Spinal cord (tissue), 10 donors: ENCODE data around the gene HTR6. TPM values are rescaled to one million over a fixed set of nuclear protein-coding genes. Genes with fewer than 3 reads are reported as not detected.

Experiments used
- DNase-seq, 6 donors: peaks; one replicate each; pipeline versions ENCODE4 v3.0.0 to v3.0.0-alpha.2; 2013 to 2015; ENCODE audit warnings: low spot score in 6 of 6, low read depth in 4 of 6
- H3K27ac ChIP-seq: one replicate; pipeline ENCODE4 v1.5.1; 2013; ENCODE audit warnings: low read depth, low read length, control low read depth
- H3K27me3 ChIP-seq: one replicate; pipeline ENCODE4 v1.6.1; 2013; ENCODE audit warnings: low read length; ENCODE audit not compliant: control insufficient read depth, insufficient read depth
- H3K36me3 ChIP-seq: one replicate; pipeline ENCODE4 v1.6.1; 2013; ENCODE audit warnings: low read length; ENCODE audit not compliant: control insufficient read depth, insufficient read depth
- H3K4me1 ChIP-seq: one replicate; pipeline ENCODE4 v1.6.1; 2013; ENCODE audit warnings: low read length; ENCODE audit not compliant: control insufficient read depth, insufficient read depth
- H3K4me3 ChIP-seq: one replicate; pipeline ENCODE4 v1.5.1; 2013; ENCODE audit warnings: low read depth, low read length, control low read depth
- H3K9me3 ChIP-seq: one replicate; pipeline ENCODE4 v1.6.1; 2013; ENCODE audit warnings: low read length; ENCODE audit not compliant: control insufficient read depth, insufficient read depth
- WGBS: methylation state at CpG from one replicate; pipeline ENCODE4 v1.1.5; 2013; ENCODE audit warnings: missing lambda C conversion rate; ENCODE audit not compliant: insufficient coverage; 5-methylcytosine and 5-hydroxymethylcytosine counted together
- polyA plus RNA-seq, 2 donors: library from polyadenylated mRNA; unstranded; fragments of 120-200 nt; gene quantifications; one replicate each; pipeline ENCODE4 v1.2.1, GENCODE V29; 2013; ENCODE audit not compliant: insufficient read length in 2 of 2
- total RNA-seq, 2 donors: library from RNA; depleted of rRNA in 1 of 2; stranded (reverse); fragments of 120-200 nt in 1 of 2; fragments of >200 nt in 1 of 2; gene quantifications; one replicate each; pipeline versions ENCODE4 v1.2.3 to v1.2.4, GENCODE V29; 2013 to 2014
- donor health status: healthy.

The HTR6 gene
- total and polyA plus RNA-seq, 4 donors, result 0.22 to 2.5 (median 1.3) TPM

- 100% methylated on average over 2 of the region's 5 CpGs for WGBS
- peaks cover 40% of the 10 kb centered on the region for H3K4me1 ChIP-seq
- H3K9me3 ChIP-seq, result no peaks in the 10 kb centered on the region
- H3K27ac ChIP-seq, result no peak overlapping the region
- no peak overlapping the region for H3K4me3 ChIP-seq
- DNase-seq, result no peak
- no peaks in the 10 kb centered on the region for H3K27me3 ChIP-seq
- peaks cover 42% of the 10 kb centered on the region for H3K36me3 ChIP-seq
Measured at GRCh38 chr1:19654386-19654785, 10.3 kb upstream of the HTR6 start.

DNA sequence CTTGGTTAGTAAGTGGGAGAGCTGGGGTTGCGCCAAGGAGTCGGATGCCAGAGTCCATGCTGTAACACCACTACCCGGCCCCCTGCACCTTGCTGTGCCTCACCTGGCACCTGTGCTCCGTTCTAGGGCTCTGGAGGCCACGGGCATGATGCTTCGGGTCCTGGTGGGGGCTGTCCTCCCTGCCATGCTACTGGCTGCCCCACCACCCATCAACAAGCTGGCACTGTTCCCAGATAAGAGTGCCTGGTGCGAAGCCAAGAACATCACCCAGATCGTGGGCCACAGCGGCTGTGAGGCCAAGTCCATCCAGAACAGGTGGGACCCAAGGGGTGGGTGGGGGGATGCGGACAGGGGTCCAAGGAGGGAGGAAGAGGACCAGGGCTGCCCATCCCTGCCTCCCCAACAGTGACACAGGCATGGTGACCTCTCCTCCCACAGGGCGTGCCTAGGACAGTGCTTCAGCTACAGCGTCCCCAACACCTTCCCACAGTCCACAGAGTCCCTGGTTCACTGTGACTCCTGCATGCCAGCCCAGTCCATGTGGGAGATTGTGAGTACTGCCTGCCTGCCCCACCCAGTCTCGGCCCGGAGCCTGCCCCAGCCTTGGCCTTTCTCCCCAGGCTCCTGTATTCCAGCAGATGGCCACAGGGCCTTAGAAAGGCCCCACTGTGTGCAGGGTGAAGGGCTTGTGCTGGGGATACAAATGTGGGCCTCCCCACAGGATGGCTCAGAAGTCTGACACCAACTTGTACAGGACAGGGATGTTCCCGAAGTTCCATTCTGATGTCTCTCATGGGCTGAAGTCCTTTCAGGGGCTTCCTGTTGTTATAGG is 9.6 kb upstream of the HTR6 start:
- H3K4me3 ChIP-seq, result no peak overlapping the region
- H3K27me3 ChIP-seq, result no peaks in the 10 kb centered on the region
- peaks cover 48% of the 10 kb centered on the region for H3K4me1 ChIP-seq
- H3K9me3 ChIP-seq, result no peaks in the 10 kb centered on the region
- no peak overlapping the region for H3K27ac ChIP-seq
- H3K36me3 ChIP-seq, result peaks cover 42% of the 10 kb centered on the region
- WGBS, result 79% methylated on average over 12 of the region's 15 CpGs
- no peak for DNase-seq

- H3K4me1 ChIP-seq, result peaks cover 43% of the 10 kb centered on the region
- H3K36me3 ChIP-seq, result peaks cover 42% of the 10 kb centered on the region
- DNase-seq, result no peak
- H3K4me3 ChIP-seq, result no peak overlapping the region
- no peaks in the 10 kb centered on the region for H3K9me3 ChIP-seq
- H3K27me3 ChIP-seq, result no peaks in the 10 kb centered on the region
- WGBS, result 90% methylated on average over 7 of the region's 8 CpGs
- no peak overlapping the region for H3K27ac ChIP-seq
Measured at GRCh38 chr1:19655718-19656080, 9.0 kb upstream of the HTR6 start.

GRCh38 chr1:19656134-19656779 is 8.4 kb upstream of the HTR6 start:
- Histone ChIP-seq H3K9me3 (no peaks in the 10 kb centered on the region), H3K36me3 (peaks cover 39% of the 10 kb centered on the region), H3K27ac (no peak overlapping the region), H3K4me3 (no peak overlapping the region), H3K4me1 (peaks cover 37% of the 10 kb centered on the region), H3K27me3 (no peaks in the 10 kb centered on the region)
- DNase-seq, result no peak
- WGBS, result 97% methylated on average over 8 of the region's 9 CpGs

DNA sequence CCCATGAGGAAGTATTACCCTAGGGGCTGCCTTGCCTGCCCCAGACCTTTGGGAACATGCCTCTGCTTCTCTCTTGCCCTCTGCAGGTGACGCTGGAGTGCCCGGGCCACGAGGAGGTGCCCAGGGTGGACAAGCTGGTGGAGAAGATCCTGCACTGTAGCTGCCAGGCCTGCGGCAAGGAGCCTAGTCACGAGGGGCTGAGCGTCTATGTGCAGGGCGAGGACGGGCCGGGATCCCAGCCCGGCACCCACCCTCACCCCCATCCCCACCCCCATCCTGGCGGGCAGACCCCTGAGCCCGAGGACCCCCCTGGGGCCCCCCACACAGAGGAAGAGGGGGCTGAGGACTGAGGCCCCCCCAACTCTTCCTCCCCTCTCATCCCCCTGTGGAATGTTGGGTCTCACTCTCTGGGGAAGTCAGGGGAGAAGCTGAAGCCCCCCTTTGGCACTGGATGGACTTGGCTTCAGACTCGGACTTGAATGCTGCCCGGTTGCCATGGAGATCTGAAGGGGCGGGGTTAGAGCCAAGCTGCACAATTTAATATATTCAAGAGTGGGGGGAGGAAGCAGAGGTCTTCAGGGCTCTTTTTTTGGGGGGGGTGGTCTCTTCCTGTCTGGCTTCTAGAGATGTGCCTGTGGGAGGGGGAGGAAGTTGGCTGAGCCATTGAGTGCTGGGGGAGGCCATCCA is 7.8 kb upstream of the HTR6 start:
- DNase-seq, result peak in 2 of 6 donors; percentile 77 to 81
- peaks cover 35% of the 10 kb centered on the region for H3K4me1 ChIP-seq
- H3K4me3 ChIP-seq, result no peak overlapping the region
- no peak overlapping the region for H3K27ac ChIP-seq
- H3K27me3 ChIP-seq, result no peaks in the 10 kb centered on the region
- WGBS, result 39% methylated on average over 6 of the region's 15 CpGs
- peaks cover 36% of the 10 kb centered on the region for H3K36me3 ChIP-seq
- no peaks in the 10 kb centered on the region for H3K9me3 ChIP-seq

DNA sequence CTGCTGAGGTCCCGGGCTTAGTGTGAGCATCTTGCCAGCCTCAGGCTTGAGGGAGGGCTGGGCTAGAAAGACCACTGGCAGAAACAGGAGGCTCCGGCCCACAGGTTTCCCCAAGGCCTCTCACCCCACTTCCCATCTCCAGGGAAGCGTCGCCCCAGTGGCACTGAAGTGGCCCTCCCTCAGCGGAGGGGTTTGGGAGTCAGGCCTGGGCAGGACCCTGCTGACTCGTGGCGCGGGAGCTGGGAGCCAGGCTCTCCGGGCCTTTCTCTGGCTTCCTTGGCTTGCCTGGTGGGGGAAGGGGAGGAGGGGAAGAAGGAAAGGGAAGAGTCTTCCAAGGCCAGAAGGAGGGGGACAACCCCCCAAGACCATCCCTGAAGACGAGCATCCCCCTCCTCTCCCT is 7.2 kb upstream of the HTR6 start:
- H3K9me3 ChIP-seq, result no peaks in the 10 kb centered on the region
- peaks cover 35% of the 10 kb centered on the region for H3K4me1 ChIP-seq
- WGBS, result 88% methylated on average over 4 of the region's 10 CpGs
- H3K36me3 ChIP-seq, result peaks cover 34% of the 10 kb centered on the region
- no peak for DNase-seq
- no peak overlapping the region for H3K27ac ChIP-seq
- H3K27me3 ChIP-seq, result no peaks in the 10 kb centered on the region
- H3K4me3 ChIP-seq, result no peak overlapping the region

DNA sequence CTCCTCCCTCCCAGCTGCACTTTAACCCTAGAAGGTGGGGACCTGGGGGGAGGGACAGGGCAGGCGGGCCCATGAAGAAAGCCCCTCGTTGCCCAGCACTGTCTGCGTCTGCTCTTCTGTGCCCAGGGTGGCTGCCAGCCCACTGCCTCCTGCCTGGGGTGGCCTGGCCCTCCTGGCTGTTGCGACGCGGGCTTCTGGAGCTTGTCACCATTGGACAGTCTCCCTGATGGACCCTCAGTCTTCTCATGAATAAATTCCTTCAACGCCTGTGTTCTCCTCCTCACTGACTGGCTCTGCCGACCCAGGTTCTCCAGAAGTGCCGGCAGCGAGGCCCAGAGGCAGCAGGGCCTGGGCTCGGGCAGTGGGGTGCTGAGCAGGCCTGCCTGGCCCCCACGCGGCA is 6.5 kb upstream of the HTR6 start:
- Histone ChIP-seq H3K9me3 (no peaks in the 10 kb centered on the region), H3K4me1 (peaks cover 35% of the 10 kb centered on the region), H3K27ac (no peak overlapping the region), H3K4me3 (no peak overlapping the region), H3K27me3 (peaks cover 5% of the 10 kb centered on the region), H3K36me3 (peaks cover 34% of the 10 kb centered on the region)
- WGBS, result 84% methylated on average over 13 of the region's 13 CpGs
- no peak for DNase-seq

DNA sequence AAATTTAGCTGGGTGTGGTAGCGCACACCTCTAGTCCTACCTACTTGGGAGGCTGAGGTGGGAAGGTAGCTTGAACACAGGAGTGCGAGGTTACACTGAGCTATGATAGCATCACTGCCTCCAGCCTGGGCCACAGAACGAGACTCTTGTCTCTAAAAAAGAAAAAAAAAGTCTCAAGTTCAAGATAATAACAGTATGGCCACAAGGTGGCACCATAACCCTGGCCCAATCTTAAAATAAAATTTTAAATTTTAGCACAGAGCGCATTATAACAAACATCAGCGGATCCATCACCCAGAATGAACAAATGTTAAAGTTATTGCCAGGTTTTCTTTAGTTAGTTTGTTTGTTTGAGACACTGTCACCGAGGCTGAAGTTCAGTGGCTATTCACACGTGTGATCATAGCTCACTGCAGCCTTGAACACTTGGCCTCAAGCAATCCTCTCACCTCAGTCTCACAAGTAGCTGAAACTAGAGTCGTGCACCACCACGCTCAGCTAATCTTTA is 2.9 kb upstream of the HTR6 start:
- Histone ChIP-seq H3K27ac (no peak overlapping the region), H3K4me1 (peaks cover 40% of the 10 kb centered on the region), H3K36me3 (peaks cover 18% of the 10 kb centered on the region), H3K27me3 (peaks cover 33% of the 10 kb centered on the region), H3K4me3 (no peak overlapping the region), H3K9me3 (no peaks in the 10 kb centered on the region)
- peak in 3 of 6 donors; percentile 52 to 90 (median 81) for DNase-seq
- 44% methylated on average over 3 of the region's 9 CpGs for WGBS

DNA sequence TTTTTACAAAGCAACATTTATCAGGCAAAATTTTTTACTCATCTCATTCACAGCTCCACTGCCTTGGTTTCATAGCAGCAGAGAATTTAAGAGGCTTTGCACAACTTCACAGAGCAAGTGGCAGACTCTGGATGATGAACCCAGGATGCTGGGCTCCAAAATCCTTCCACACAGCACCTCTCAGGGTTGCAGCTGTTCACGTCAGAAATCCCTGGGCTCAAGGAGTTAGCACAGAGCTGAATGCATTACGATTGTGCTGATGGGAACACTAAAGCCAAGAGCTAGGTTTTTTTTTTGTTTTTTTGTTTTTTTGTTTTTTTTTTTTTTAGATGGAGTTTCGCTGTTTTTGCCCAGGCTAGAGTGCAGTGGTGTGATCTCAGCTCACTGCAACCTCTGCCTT is 2.4 kb upstream of the HTR6 start:
- WGBS, result 55% methylated on average over 2 of the region's 3 CpGs
- Histone ChIP-seq H3K4me3 (no peak overlapping the region), H3K27ac (no peak overlapping the region), H3K36me3 (peaks cover 15% of the 10 kb centered on the region), H3K4me1 (peaks cover 35% of the 10 kb centered on the region), H3K9me3 (no peaks in the 10 kb centered on the region), H3K27me3 (peaks cover 33% of the 10 kb centered on the region)
- no peak for DNase-seq
